ENCODE data around the gene DOCK7. TPM values are rescaled to one million over a fixed set of nuclear protein-coding genes. Genes with fewer than 3 reads are reported as not detected.

DOCK7 gene
- total RNA-seq, 2 experiments from 2014 or later: 6.0 to 7.9 TPM

DNA sequence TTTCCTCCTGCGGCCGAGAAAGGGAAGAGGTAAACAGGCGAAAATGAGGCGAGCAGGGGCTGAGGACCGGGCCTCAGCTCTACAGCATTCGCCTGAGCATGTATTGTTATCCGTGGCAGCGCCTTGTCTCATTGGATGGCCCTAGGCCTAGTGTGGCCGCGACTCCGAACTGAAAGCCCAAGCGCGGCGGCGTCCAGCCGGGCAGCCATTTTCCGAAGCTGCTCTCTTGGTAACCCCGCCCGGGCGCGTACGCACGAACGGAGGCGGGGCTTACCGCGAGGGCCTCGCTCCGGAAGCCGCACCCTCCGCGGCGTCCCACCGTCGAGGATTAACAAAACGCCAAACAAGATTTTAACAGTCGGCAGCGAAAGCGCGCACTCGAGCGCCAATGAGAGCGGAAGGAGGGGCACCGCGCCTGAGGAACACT lies 252.1 kb downstream of the DOCK7 start:
- intact Hi-C loops (cut with DNase I, micrococcal nuclease): loop anchor here (1.0 to 10.0 kb wide), 8 partner anchors 164 to 1359 kb away; partner anchors contain the start of genes ALG6 (in 1 of the 2), DOCK7 (in 1 of the 2), EFCAB7 (in 1 of the 2) and ITGB3BP (in 1 of the 2)
- Histone ChIP-seq H3K36me3 (ENCODE audit: insufficient read depth, low read length) (no peaks in the 10 kb centered on the region), H3K9me3 (ENCODE audit: control insufficient read depth in 1 of 2, insufficient read depth in 1 of 2, low read length in 2 of 2) (no peaks in the 10 kb centered on the region), H3K4me1 (ENCODE audit: insufficient read depth, low read length) (peaks cover 20% of the 10 kb centered on the region), H3K27me3 (ENCODE audit: control insufficient read depth in 1 of 2, insufficient read depth in 2 of 2, low read length in 2 of 2) (no peaks in the 10 kb centered on the region), H3K4me3 (ENCODE audit: low read length) (peak overlapping the region; percentile 93), H3K27ac (ENCODE audit: low read depth in 1 of 2, low read length in 2 of 2) (peak overlapping the region; percentile 94 to 99)
- Mint-ChIP-seq H3K9me3 (no peaks in the 10 kb centered on the region), H3K27me3 (no peaks in the 10 kb centered on the region), H3K4me1 (ENCODE audit: low read depth) (peaks cover 42% of the 10 kb centered on the region), H3K4me3 (peak overlapping the region; percentile 97), H3K27ac (peak overlapping the region; percentile 99), H3K36me3 (ENCODE audit: low read depth) (peaks cover 36% of the 10 kb centered on the region)
- ATAC-seq (ENCODE audit: poor library complexity) (no peak), DNase-seq (peak in 10 of 14 experiments; percentile 93 to 99 (median 95))
- TF ChIP-seq, protein P1, sequence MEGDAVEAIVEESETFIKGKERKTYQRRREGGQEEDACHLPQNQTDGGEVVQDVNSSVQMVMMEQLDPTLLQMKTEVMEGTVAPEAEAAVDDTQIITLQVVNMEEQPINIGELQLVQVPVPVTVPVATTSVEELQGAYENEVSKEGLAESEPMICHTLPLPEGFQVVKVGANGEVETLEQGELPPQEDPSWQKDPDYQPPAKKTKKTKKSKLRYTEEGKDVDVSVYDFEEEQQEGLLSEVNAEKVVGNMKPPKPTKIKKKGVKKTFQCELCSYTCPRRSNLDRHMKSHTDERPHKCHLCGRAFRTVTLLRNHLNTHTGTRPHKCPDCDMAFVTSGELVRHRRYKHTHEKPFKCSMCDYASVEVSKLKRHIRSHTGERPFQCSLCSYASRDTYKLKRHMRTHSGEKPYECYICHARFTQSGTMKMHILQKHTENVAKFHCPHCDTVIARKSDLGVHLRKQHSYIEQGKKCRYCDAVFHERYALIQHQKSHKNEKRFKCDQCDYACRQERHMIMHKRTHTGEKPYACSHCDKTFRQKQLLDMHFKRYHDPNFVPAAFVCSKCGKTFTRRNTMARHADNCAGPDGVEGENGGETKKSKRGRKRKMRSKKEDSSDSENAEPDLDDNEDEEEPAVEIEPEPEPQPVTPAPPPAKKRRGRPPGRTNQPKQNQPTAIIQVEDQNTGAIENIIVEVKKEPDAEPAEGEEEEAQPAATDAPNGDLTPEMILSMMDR (IDR thresholded peaks at IDR 0.05): no peak
- CTCF ChIA-PET: no interaction called here
- POLR2A ChIA-PET: interaction anchor here (0.6 to 2.5 kb wide), 21 partner anchors 9 to 1359 kb away, joined by 3 to 29 read pairs (median 5); partner anchors contain the start of genes ALG6, ATG4C, DOCK7 and PGM1

DNA sequence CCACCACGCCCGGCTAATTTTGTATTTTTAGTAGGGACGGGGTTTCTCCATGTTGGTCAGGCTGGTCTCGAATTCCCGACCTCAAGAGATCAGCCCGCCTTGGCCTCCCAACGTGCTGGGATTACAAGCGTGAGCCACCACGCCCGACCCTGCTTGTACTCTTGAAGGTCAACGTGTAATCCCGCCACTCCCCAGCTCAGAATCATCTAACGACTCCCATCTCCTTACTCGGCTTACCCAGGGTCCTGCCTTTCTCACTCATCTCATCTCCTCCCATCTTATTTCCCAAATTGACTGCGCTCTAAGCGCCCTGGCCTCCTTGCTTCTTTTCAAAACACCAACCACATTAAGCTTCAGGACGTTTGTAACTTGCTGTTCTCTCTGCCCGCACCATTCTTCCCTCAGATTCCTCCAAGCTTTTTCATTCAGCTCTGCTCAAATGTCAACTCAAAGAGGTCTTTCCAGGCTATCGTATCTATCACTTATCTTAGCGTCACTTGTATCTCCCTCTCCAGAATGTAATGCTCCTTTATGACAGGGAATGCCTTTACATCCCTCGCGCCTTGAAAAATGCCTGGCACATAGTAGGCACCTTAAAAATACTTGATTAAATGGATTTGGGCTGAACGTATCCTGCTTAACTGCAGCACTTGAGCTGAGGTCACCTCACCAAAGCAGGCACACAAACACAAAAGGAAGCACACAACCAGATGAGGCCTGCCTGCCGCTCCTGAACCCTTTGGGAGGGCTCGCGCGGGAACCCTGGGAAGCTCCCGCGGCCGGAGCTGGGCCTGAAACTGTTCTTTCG lies 252.8 kb downstream of the DOCK7 start:
- no peaks in the 10 kb centered on the region for H3K36me3 ChIP-seq (ENCODE audit: insufficient read depth, low read length)
- peak overlapping the region; percentile 99 for H3K27ac Mint-ChIP-seq
- no peaks in the 10 kb centered on the region for H3K9me3 Mint-ChIP-seq
- H3K4me3 ChIP-seq (ENCODE audit: low read length): peak overlapping the region; percentile 93
- intact Hi-C loops (cut with DNase I, micrococcal nuclease): loop anchor here (1.0 to 10.0 kb wide), 8 partner anchors 163 to 1358 kb away; partner anchors contain the start of genes ALG6 (in 1 of the 2), DOCK7 (in 1 of the 2), EFCAB7 (in 1 of the 2) and ITGB3BP (in 1 of the 2)
- CTCF ChIA-PET: no interaction called here
- ATAC-seq (ENCODE audit: poor library complexity) (no peak), DNase-seq (peak in 3 of 14 experiments; percentile 8 to 43 (median 20))
- TF ChIP-seq, protein P1 (IDR thresholded peaks at IDR 0.05): no peak
- no peaks in the 10 kb centered on the region for H3K9me3 ChIP-seq (ENCODE audit: control insufficient read depth in 1 of 2, insufficient read depth in 1 of 2, low read length in 2 of 2)
- POLR2A ChIA-PET: interaction anchor here (0.6 to 2.5 kb wide), 21 partner anchors 8 to 1779 kb away, joined by 3 to 29 read pairs (median 5); partner anchors contain the start of genes ALG6, ATG4C, DOCK7 and PGM1
- no peaks in the 10 kb centered on the region for H3K27me3 ChIP-seq (ENCODE audit: control insufficient read depth in 1 of 2, insufficient read depth in 2 of 2, low read length in 2 of 2)
- peaks cover 30% of the 10 kb centered on the region for H3K36me3 Mint-ChIP-seq (ENCODE audit: low read depth)
- no peaks in the 10 kb centered on the region for H3K27me3 Mint-ChIP-seq
- peak overlapping the region; percentile 94 to 99 for H3K27ac ChIP-seq (ENCODE audit: low read depth in 1 of 2, low read length in 2 of 2)
- H3K4me3 Mint-ChIP-seq: peak overlapping the region; percentile 97
- H3K4me1 Mint-ChIP-seq (ENCODE audit: low read depth): peaks cover 36% of the 10 kb centered on the region
- H3K4me1 ChIP-seq (ENCODE audit: insufficient read depth, low read length): peaks cover 16% of the 10 kb centered on the region

DNA sequence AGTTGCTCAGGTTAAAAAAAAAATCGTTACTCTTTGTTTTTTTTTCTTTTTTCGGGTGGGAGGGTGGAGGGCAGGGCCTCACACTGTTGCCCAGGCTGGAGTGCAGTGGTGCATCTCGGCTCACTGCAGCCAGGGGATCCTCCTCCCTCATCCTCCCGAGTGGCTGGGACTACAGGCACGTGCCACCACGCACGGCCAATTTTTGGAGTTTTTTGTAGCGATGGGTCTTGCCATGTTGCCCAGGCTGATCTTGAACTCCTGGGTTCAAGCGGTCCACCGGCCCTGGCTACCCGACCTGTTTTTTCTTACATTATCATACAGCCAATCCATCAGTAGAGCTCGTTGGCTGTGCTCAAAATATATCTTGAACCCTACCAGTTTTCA lies 253.6 kb downstream of the DOCK7 start:
- ATAC-seq (ENCODE audit: poor library complexity): no peak
- POLR2A ChIA-PET: interaction anchor here (2.5 kb wide), 1 partner anchor 349 kb away, joined by 29 read pairs; the partner anchor contains the start of gene ATG4C
- peak overlapping the region; percentile 76 for H3K4me3 Mint-ChIP-seq

More for the DNA sequence above, 253.6 kb downstream of the DOCK7 start:
- H3K9me3 Mint-ChIP-seq: no peaks in the 10 kb centered on the region
- H3K27me3 Mint-ChIP-seq: no peaks in the 10 kb centered on the region
- Histone ChIP-seq H3K27ac (ENCODE audit: low read depth in 1 of 2, low read length in 2 of 2) (no peak overlapping the region), H3K27me3 (ENCODE audit: control insufficient read depth in 1 of 2, insufficient read depth in 2 of 2, low read length in 2 of 2) (no peaks in the 10 kb centered on the region), H3K9me3 (ENCODE audit: control insufficient read depth in 1 of 2, insufficient read depth in 1 of 2, low read length in 2 of 2) (no peaks in the 10 kb centered on the region), H3K36me3 (ENCODE audit: insufficient read depth, low read length) (no peaks in the 10 kb centered on the region), H3K4me3 (ENCODE audit: low read length) (no peak overlapping the region), H3K4me1 (ENCODE audit: insufficient read depth, low read length) (peaks cover 15% of the 10 kb centered on the region)
- peaks cover 27% of the 10 kb centered on the region for H3K4me1 Mint-ChIP-seq (ENCODE audit: low read depth)
- CTCF ChIA-PET: no interaction called here
- intact Hi-C loops (cut with DNase I, micrococcal nuclease): loop anchor here (5.0 to 10.0 kb wide), 7 partner anchors 162 to 1357 kb away; partner anchors contain the start of genes ALG6 (in 1 of the 2), DOCK7 (in 1 of the 2), EFCAB7 (in 1 of the 2) and ITGB3BP (in 1 of the 2)
- peak overlapping the region; percentile 99 for H3K27ac Mint-ChIP-seq
- peaks cover 22% of the 10 kb centered on the region for H3K36me3 Mint-ChIP-seq (ENCODE audit: low read depth)
- TF ChIP-seq, protein P1 (IDR thresholded peaks at IDR 0.05): no peak
- DNase-seq: peak in 1 of 14 experiments; percentile 25
